Measurements from ENCODE around the gene PTPRN2.

Gene PTPRN2

DNA sequence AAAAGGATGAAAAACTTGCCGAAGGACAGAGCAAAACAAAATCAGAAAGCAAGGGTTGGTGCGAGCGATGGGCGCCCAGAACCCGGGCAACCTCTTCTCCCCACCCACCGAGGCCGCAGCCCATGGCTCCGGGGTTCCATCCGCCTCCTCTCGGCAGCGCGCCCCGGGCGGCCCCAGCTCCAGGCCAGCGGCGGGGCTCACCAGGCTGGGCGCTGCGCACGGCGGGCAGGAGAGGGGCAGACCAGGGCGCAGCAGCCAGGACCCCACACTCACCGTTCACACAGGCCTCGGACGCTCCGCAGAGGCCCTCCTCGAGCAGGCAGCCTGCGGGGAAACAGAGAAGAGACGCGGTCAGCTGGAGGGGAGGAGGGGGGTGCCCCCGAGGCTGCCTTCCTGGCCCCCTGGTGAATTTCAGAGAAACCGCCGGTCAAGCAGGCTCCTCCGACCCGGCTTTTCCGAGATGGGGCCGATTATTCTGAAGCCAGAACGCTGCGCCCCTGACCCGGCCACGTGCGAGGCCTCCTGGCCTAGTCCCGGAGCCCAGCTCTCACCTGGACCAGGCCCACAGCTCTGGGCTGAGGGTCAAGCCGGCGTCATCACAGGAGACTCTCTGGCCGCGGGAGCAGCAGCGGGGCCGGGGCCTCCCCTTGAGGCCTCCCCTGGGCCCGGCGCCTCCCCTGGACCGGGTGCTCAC is 98.0 kb downstream of the PTPRN2 start:
- DNase-seq (ENCODE audit: low spot score): no peak

DNA sequence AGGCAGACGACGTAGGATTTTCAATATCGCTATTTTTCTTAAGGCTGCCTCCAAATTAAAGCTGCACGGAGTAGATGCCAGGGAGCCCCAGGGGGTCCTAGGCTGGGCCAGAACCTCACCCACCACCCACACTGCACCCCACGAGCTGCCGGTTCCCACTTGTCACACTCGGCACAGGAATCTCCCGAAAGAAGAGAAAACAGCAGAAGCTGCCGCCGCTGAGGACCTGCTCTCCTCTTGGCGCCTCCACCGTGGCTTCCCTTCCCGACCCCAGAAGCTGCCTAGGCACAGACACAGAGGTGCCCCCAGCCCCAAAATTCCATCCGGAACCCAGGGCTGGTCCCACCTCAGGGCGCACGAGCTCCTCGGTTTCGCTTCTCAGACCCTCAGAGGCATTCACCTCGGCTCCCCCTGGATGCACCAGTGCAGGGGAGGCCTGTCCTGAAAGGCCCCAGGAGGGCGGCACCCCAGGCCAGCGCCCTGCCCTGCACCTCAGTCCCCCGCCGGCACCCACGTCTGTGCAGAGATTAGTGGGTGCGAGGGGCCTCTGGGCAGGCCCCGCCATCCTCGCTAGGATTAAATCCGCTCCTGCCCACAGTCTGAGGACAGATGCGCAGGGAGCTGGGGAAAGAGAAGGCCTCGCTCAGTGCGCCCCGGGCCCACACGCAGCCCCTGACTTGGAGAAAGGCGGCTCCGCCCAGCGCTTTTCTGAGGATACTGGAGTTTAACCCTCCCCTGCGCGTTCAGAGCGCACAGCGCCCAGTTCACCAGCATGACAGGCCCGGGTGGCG is 99.2 kb downstream of the PTPRN2 start:
- no peak for DNase-seq (ENCODE audit: low spot score)

DNA sequence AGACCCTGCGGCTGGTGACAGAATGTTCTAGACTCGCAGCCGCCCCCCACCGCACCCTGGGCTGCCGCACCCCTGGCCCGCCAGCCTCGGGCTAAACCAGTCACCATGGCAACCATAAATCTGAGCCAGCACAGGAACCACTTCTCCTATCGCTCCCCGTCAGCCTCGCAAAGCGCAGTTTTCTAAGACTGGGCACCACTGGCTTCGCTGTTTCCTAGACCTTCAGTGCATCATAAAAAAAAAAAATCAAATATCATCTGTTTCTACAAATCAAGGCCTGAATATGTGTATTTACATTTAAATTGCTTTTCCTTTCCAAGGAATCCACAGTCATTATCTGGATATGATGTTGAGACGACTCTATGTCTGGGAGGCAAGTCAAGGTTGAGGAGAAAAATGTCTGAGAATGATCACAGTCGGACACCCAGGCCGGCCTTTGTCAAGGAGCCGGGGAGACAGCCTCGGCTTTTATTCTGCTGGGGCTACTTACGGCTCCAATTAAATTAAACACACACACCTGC is 99.9 kb downstream of the PTPRN2 start:
- DNase-seq (ENCODE audit: low spot score): no peak

DNA sequence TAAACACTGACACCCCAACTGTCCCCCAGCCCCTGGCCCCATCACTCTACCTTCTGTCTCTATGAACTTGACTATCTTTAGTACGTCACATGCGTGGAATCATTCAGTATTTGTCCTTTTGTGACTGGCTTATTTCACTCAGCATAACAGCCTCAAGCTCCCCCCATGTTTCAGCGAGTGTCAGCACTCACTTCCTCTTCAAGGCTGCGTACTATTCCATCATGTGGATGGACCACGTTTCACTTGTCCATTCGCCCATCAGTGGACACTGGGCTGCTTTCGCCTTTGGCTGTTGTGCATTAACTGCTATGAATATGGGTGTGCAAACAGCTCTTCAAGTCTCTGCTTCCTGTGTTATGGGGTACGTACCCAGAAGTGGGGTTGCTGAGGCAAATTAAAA is 100.7 kb downstream of the PTPRN2 start:
- DNase-seq (ENCODE audit: low spot score): no peak

GRCh38 chr7:158484801-158485531 is 102.7 kb downstream of the PTPRN2 start:
- no peak for DNase-seq (ENCODE audit: low spot score)

- DNase-seq (ENCODE audit: low spot score): no peak
Observed at GRCh38 chr7:158482480-158482879, 105.1 kb downstream of the PTPRN2 start.

DNA sequence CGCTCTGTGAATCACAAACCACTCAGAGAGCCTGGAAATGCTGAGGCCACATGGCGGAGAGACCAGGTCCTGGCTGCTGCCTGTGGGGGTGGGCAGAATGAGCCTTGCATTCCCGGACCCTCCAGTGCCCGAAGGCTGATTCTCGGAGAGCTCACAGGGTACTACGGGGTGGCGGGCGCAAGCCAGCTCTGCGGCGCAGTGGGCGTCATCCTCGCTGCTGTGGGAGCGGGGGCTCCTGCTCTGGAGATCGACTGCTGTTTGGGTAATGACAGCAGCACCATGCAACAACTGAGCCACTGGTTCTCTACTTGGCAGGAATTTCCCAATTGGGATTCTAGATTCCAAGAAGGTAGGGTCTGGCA is 108.0 kb downstream of the PTPRN2 start:
- DNase-seq (ENCODE audit: low spot score): no peak

GRCh38 chr7:158479021-158479663 is 108.5 kb downstream of the PTPRN2 start:
- no peak for DNase-seq (ENCODE audit: low spot score)

DNA sequence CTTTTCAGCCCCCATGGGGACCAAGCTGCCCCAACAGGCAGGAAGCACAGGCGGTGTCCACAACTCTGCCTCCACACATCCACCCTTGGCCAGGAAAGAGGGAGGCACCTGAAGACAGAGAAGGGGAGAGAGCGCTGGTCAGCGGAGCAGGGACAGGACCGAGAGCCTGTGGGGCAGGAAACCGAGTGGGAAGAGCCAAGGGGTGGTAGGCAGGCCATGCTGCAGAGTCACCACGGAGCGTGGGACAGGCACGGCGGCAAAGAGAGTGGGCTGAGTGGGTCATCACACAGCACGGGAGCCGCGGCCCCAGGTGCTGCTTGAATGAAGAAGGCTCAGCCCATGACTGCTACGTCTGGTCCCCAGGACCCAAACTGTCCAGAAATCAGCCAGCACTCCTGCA is 109.8 kb downstream of the PTPRN2 start:
- no peak for DNase-seq (ENCODE audit: low spot score)

GRCh38 chr7:158476331-158476932 is 111.2 kb downstream of the PTPRN2 start:
- DNase-seq (ENCODE audit: low spot score): no peak

GRCh38 chr7:158475679-158476052 is 112.0 kb downstream of the PTPRN2 start:
- no peak for DNase-seq (ENCODE audit: low spot score)

DNA sequence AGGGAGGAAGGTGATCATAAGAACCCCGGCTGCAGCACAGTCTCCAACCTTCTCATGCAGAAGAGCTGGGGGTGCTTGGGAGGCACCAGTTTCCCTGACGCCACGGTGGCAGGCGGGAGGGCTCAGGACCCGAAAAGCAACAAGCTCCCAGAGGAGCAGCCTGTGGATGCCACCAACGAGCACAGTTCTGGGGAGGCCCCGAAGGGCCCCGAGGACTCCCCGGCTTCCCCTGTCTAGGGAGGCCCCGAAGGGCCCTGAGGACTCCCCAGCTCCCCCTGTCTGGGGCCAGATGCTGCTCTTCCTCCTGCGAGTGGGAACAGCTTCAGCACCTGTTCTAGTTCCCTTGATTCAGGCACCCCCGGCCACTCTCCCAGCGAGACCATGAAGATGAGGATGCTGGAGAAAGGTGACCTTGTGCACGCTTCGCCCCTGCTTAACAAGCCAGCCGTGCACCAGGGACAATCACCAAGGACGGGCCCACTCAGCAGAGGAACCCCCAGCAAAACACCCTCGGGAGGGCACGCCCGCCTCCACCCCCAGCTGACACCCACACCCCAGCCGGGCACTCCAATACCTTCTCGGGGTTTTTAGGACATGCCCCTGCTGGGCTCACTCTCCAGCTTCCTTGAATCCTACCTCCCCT is 112.5 kb downstream of the PTPRN2 start:
- no peak for DNase-seq (ENCODE audit: low spot score)

DNA sequence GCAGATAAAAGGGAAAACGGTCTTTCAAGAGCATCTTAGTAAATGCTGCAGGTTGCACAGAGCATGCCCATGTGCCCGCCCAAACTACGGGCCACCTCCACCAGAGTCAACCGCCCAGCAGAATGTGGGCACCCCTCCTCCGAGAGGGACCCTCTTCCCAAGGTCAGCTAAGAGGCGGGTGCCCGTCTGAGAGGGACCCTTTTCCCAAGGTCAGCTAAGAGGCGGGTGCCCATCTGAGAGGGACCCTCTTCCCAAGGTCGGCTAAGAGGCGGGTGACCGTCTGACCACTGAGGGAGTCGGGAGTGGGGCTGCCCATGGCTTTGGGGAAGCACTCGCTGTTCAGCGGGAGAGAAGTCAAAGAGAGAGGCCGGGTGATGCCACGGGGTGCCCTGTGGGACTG is 113.1 kb downstream of the PTPRN2 start:
- no peak for DNase-seq (ENCODE audit: low spot score)

GRCh38 chr7:158473946-158474345 is 113.7 kb downstream of the PTPRN2 start:
- DNase-seq (ENCODE audit: low spot score): no peak

DNA sequence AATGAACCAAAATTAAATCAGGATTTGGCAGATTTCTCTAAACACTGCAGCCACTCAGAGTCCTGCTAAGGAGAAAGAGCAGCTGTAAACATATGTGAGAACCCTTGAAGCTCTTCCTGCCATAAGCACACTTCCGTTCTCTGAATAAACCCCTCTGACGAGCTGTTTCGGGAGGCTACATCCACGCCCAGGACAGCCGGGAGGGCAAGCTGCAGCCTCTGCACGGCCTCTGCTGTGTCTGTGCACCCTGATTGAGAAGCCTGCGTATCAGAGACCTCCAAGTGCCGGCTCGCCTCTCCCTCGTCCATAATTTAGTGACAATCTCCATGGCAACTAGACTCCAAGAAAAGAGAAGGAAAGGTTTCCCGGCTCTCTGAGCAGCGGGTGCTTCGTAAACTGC is 114.4 kb downstream of the PTPRN2 start:
- no peak for DNase-seq (ENCODE audit: low spot score)

GRCh38 chr7:158472596-158472995 is 115.0 kb downstream of the PTPRN2 start:
- DNase-seq (ENCODE audit: low spot score): no peak

GRCh38 chr7:158471716-158472115 is 115.9 kb downstream of the PTPRN2 start:
- no peak for DNase-seq (ENCODE audit: low spot score)

GRCh38 chr7:158470336-158470735 is 117.3 kb downstream of the PTPRN2 start:
- DNase-seq (ENCODE audit: low spot score): no peak

GRCh38 chr7:158469396-158470051 is 118.1 kb downstream of the PTPRN2 start:
- DNase-seq (ENCODE audit: low spot score): no peak

- DNase-seq (ENCODE audit: low spot score): no peak
Observed at GRCh38 chr7:158468700-158469296, 118.8 kb downstream of the PTPRN2 start.

All from hematopoietic multipotent progenitor cell treated with erythropoietin and hydrocortisone succinate and interleukin-3 and kit ligand, for 15 days (in vitro differentiated cells).